ENCODE results near the gene MYL3.
"Not testable (repeated sequence)": the region's sequence is repeated elsewhere in the genome, so short reads cannot be mapped to it uniquely, and the experiment has no call there.

Gene MYL3

GRCh38 chr3:46863261-46863782 lies at the start of gene MYL3:
Gene MYL3 (minus strand): TSS chr3:46863444. CDS start chr3:46863390, 54 bp downstream.
- Histone ChIP-seq H3K9ac (ENCODE audit: insufficient read length, low read depth) (no peak within 1 kb of the TSS), H3K4me1 (ENCODE audit: insufficient read depth, insufficient read length) (peaks cover 32% of the 10 kb centered on the region), H3K9me3 (ENCODE audit: insufficient read depth, low read length) (no peaks in the 10 kb centered on the region), H3K27me3 (ENCODE audit: insufficient read depth, insufficient read length) (no peaks in the 10 kb centered on the region), H3K36me3 (ENCODE audit: insufficient read depth, insufficient read length, low read length) (no peaks in the 10 kb centered on the region), H3K4me3 (ENCODE audit: insufficient read length, low read depth) (no peak within 1 kb of the TSS)
- no peak for TF ChIP-seq ZNF274 (IDR thresholded peaks at IDR 0.05; ENCODE audit: low read depth, low read length)
- TF ChIP-seq YY1 (IDR thresholded peaks at IDR 0.05; ENCODE audit: insufficient read depth, insufficient read length), result no peak
- no peak for TF ChIP-seq SUZ12 (IDR thresholded peaks at IDR 0.05; ENCODE audit: extremely low read depth, insufficient read depth, insufficient read length)
- DNase-seq (ENCODE audit: low read depth, low spot score), result no peak

- H3K27me3 ChIP-seq (ENCODE audit: insufficient read depth, insufficient read length), result no peaks in the 10 kb centered on the region
- DNase-seq (ENCODE audit: low read depth, low spot score), result no peak
- peaks cover 15% of the 10 kb centered on the region for H3K4me1 ChIP-seq (ENCODE audit: insufficient read depth, insufficient read length)
- H3K9me3 ChIP-seq (ENCODE audit: insufficient read depth, low read length), result peaks cover 9% of the 10 kb centered on the region
- no peak overlapping the region for H3K4me3 ChIP-seq (ENCODE audit: insufficient read length, low read depth)
- peaks cover 24% of the 10 kb centered on the region for H3K36me3 ChIP-seq (ENCODE audit: insufficient read depth, insufficient read length, low read length)
- TF ChIP-seq SUZ12 (IDR thresholded peaks at IDR 0.05; ENCODE audit: extremely low read depth, insufficient read depth, insufficient read length), result no peak
- TF ChIP-seq ZNF274 (IDR thresholded peaks at IDR 0.05; ENCODE audit: low read depth, low read length), result no peak
- no peak for TF ChIP-seq YY1 (IDR thresholded peaks at IDR 0.05; ENCODE audit: insufficient read depth, insufficient read length)
- H3K9ac ChIP-seq (ENCODE audit: insufficient read length, low read depth), result no peak overlapping the region
Measured at GRCh38 chr3:46912986-46913385, 49.7 kb upstream of the MYL3 start.

GRCh38 chr3:46910914-46911313 lies 47.7 kb upstream of the MYL3 start:
- not testable (repeated sequence) for H3K9ac ChIP-seq (ENCODE audit: insufficient read length, low read depth); H3K4me3 ChIP-seq (ENCODE audit: insufficient read length, low read depth); H3K27me3 ChIP-seq (ENCODE audit: insufficient read depth, insufficient read length); H3K9me3 ChIP-seq (ENCODE audit: insufficient read depth, low read length); H3K36me3 ChIP-seq (ENCODE audit: insufficient read depth, insufficient read length, low read length); DNase-seq (ENCODE audit: low read depth, low spot score)
- H3K4me1 ChIP-seq (ENCODE audit: insufficient read depth, insufficient read length), result peaks cover 15% of the 10 kb centered on the region

GRCh38 chr3:46910166-46910760 lies 47.0 kb upstream of the MYL3 start:
- TF ChIP-seq ZNF274 (IDR thresholded peaks at IDR 0.05; ENCODE audit: low read depth, low read length), result no peak
- no peak for TF ChIP-seq SUZ12 (IDR thresholded peaks at IDR 0.05; ENCODE audit: extremely low read depth, insufficient read depth, insufficient read length)
- TF ChIP-seq YY1 (IDR thresholded peaks at IDR 0.05; ENCODE audit: insufficient read depth, insufficient read length), result no peak
- DNase-seq (ENCODE audit: low read depth, low spot score), result no peak
- Histone ChIP-seq H3K36me3 (ENCODE audit: insufficient read depth, insufficient read length, low read length) (peaks cover 5% of the 10 kb centered on the region), H3K9ac (ENCODE audit: insufficient read length, low read depth) (peak overlapping the region; percentile 37), H3K9me3 (ENCODE audit: insufficient read depth, low read length) (no peaks in the 10 kb centered on the region), H3K4me3 (ENCODE audit: insufficient read length, low read depth) (no peak overlapping the region), H3K4me1 (ENCODE audit: insufficient read depth, insufficient read length) (peaks cover 15% of the 10 kb centered on the region), H3K27me3 (ENCODE audit: insufficient read depth, insufficient read length) (no peaks in the 10 kb centered on the region)

GRCh38 chr3:46909535-46910161 lies 46.4 kb upstream of the MYL3 start:
- Histone ChIP-seq H3K4me1 (ENCODE audit: insufficient read depth, insufficient read length) (peaks cover 15% of the 10 kb centered on the region), H3K27me3 (ENCODE audit: insufficient read depth, insufficient read length) (no peaks in the 10 kb centered on the region), H3K36me3 (ENCODE audit: insufficient read depth, insufficient read length, low read length) (peaks cover 2% of the 10 kb centered on the region), H3K4me3 (ENCODE audit: insufficient read length, low read depth) (no peak overlapping the region), H3K9me3 (ENCODE audit: insufficient read depth, low read length) (no peaks in the 10 kb centered on the region), H3K9ac (ENCODE audit: insufficient read length, low read depth) (peak overlapping the region; percentile 37)
- DNase-seq (ENCODE audit: low read depth, low spot score), result peak; percentile 80
- no peak for TF ChIP-seq SUZ12 (IDR thresholded peaks at IDR 0.05; ENCODE audit: extremely low read depth, insufficient read depth, insufficient read length)
- no peak for TF ChIP-seq ZNF274 (IDR thresholded peaks at IDR 0.05; ENCODE audit: low read depth, low read length)
- no peak for TF ChIP-seq YY1 (IDR thresholded peaks at IDR 0.05; ENCODE audit: insufficient read depth, insufficient read length)

- Histone ChIP-seq H3K9ac (ENCODE audit: insufficient read length, low read depth) (peak overlapping the region; percentile 28), H3K27me3 (ENCODE audit: insufficient read depth, insufficient read length) (no peaks in the 10 kb centered on the region), H3K36me3 (ENCODE audit: insufficient read depth, insufficient read length, low read length) (peaks cover 2% of the 10 kb centered on the region), H3K9me3 (ENCODE audit: insufficient read depth, low read length) (no peaks in the 10 kb centered on the region), H3K4me3 (ENCODE audit: insufficient read length, low read depth) (no peak overlapping the region), H3K4me1 (ENCODE audit: insufficient read depth, insufficient read length) (peaks cover 19% of the 10 kb centered on the region)
- TF ChIP-seq SUZ12 (IDR thresholded peaks at IDR 0.05; ENCODE audit: extremely low read depth, insufficient read depth, insufficient read length) (no peak), YY1 (IDR thresholded peaks at IDR 0.05; ENCODE audit: insufficient read depth, insufficient read length) (no peak), ZNF274 (IDR thresholded peaks at IDR 0.05; ENCODE audit: low read depth, low read length) (no peak)
- no peak for DNase-seq (ENCODE audit: low read depth, low spot score)
Measured at GRCh38 chr3:46908986-46909534, 45.8 kb upstream of the MYL3 start.

GRCh38 chr3:46908294-46908985 lies 45.2 kb upstream of the MYL3 start:
- no peaks in the 10 kb centered on the region for H3K36me3 ChIP-seq (ENCODE audit: insufficient read depth, insufficient read length, low read length)
- TF ChIP-seq SUZ12 (IDR thresholded peaks at IDR 0.05; ENCODE audit: extremely low read depth, insufficient read depth, insufficient read length) (no peak), ZNF274 (IDR thresholded peaks at IDR 0.05; ENCODE audit: low read depth, low read length) (no peak), YY1 (IDR thresholded peaks at IDR 0.05; ENCODE audit: insufficient read depth, insufficient read length) (no peak)
- H3K27me3 ChIP-seq (ENCODE audit: insufficient read depth, insufficient read length), result no peaks in the 10 kb centered on the region
- H3K9me3 ChIP-seq (ENCODE audit: insufficient read depth, low read length), result no peaks in the 10 kb centered on the region
- peaks cover 19% of the 10 kb centered on the region for H3K4me1 ChIP-seq (ENCODE audit: insufficient read depth, insufficient read length)
- H3K9ac ChIP-seq (ENCODE audit: insufficient read length, low read depth), result peak overlapping the region; percentile 12
- no peak overlapping the region for H3K4me3 ChIP-seq (ENCODE audit: insufficient read length, low read depth)
- DNase-seq (ENCODE audit: low read depth, low spot score), result no peak
